LoVo (cell line): ENCODE data around the gene HOXD8.

Source experiments
- DNase-seq: peaks from one replicate; pipeline ENCODE4 v3.0.0-alpha.2; 2016; ENCODE audit warnings: low spot score

The HOXD8 gene

DNA sequence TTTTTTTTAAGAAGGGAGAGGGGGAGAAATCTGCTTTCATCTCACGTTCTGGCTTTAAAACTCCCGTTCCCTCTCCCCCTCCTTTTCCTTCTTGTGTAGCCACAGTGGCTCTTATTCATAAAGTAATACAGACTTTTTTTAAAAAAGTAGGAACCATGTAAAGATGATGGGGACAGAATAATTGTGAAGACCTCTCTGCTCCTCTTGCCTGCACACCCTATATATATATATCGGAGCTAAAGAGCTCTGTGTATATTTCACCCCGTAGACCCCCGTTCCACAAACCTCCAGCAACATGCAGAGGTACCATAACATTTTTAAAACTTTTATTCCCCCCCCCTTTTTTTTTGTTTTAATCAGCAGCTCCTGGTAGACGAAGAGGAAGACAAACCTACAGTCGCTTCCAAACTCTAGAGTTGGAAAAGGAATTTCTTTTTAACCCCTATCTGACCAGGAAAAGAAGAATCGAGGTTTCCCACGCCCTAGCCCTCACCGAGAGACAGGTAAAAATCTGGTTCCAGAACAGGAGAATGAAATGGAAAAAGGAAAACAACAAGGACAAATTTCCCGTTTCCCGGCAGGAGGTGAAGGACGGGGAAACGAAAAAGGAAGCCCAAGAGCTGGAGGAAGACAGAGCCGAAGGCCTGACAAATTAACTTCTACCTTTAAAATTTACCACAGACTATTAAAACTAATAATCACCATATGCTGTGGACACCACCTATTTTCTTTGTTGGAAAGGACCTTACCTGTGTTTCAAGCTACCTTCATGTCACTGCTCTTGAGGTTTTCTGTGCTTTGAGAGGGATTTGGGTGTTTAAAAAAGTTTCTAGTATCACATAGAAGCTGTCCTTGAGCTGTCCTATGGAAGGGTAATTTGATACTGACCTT, 1.7 kb downstream of the HOXD8 start:
- DNase-seq, result no peak

DNA sequence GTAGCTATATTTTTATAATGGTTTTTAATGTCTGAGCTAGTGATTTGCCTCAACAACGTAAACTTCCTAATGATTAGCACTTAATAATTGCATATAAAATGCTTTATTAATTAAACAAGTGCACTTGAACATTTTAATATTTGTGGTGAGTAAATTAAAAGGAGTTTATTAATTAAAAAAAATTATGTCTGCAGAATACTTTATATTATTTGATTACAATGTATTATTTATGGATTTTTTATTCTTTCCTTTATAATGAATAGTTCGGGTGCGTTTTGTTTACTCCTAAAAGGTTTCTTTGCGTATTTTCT, 2.3 kb downstream of the HOXD8 start:
- no peak for DNase-seq

DNA sequence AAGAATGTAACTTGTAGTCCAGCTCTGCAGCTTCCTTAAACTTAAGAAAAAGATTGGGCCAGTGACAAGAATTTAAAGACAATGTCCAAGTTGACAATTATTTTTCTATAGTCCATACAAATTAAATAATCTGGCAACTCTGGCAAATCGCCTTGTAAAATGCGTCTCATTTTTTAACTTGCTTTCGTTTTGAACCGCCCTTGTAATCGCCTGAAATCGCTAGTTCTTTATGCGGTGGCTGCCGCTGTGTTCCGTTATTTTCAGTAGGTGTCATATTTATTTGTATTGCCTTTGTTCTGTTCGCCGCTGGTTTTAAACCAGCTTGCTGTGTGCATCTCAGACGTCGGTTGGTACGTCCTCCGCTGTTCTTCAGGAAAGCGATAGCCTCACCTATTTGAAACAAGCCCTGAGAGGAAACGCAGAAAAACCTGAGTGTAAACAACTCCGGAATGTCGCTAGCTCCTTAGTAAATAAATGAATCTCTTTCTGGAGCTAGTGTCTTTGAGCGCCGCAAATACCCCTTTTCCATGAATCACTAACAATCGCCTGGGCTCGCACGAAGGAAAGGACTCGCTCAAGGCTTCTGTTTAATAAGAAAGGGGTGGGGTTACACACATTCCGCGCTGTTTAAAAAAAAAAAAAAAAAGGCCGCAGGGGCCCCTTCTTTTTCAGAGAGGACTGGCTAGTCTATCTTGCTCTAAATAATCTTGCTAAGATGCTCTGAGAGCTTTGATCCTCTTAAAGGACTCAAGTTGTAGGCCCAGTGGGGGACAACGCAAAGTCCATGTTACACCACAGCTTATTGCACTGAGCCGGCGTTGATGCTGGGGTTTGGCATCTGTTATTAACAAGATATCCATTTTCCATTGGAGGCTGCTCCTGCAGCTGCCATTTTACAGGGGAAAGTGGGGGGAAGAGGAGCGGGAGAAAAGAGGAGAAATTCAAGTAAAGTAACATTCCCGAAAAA, 3.0 kb downstream of the HOXD8 start:
- DNase-seq, result no peak

DNA sequence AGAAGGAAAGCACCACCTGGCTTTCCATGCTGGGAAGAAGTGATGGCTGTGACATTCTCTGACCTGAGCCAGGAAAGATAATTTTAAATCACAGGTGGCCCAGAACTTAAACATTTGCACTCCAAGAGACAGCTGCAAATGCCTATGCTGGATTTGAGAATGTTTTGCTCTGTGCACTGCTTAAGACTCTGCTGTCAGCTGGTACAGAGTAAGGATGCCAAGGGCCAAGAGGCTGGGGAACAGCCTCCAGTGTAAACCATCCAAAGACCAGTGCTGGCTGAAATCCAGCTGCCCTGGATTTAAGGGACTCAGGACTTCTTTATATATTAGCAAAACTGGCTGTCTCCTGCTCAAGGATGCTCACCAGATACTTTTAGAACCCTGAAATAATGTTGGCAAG, 3.9 kb downstream of the HOXD8 start:
- no peak for DNase-seq

- no peak for DNase-seq
Observed at GRCh38 chr2:176134035-176134434, 4.5 kb downstream of the HOXD8 start.

DNA sequence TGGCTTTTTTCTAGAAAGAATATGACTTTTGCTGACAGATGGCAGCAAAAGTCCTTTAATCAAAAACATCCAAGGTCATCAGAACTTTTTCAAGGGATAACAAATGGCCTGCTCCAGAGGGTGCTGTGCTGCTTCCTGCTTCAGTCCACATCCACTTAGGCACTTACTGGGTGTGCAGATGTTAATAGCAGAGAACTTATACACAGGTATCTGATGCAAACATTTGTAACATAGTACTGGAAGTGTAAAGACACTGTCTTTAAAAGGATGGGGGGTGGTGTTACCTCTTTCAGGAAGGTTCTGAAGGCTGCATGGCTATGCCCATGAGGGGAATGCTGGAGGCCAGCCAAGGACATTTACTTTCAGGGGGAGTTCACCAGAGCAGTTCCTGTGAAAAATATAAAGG, 5.5 kb downstream of the HOXD8 start:
- peak; percentile 50 for DNase-seq

DNA sequence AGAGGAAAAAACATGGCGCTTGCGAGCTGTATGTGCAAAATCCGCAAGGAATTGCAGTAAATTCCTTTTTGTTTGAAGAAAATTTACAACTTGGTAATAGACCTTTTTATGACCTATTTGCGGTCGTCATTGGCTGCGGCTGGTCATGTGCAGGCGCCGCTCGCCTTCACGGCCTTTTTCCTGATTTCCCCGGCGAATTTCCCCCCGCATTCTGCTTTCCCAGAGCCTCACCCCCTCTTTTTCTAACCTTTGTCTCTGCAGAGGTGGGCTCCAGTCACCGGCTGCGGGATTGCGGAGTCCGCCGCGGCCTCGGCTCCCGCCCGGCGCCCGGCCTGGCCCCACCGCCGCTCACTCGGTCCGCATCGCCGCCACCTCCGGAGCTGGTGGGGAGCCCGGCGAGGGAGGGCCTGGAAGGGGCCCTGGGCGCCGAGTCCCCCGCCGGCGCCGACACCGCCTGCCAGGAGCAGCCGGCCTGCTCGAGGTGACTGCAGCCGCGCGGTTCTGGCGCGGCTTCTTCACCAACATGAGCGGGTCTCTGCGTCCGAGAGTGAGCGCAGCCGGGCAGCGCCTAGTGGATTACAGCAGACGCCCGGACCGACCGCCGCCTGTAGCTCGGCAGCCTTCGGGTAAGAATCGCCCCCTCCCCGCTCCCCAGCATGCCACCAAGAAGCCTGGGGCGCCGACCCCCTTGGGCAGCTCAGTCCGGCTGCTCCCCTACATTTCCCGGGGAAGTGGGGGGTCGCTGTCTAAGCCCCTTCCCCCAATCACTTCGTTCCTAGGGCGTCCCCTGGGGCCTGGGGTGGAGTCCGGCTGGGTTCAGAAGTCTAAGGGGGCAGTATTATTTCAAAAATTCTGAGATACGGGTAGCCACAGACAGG, 7.1 kb downstream of the HOXD8 start:
- peak; percentile 69 for DNase-seq

GRCh38 chr2:176137252-176137580, 7.7 kb downstream of the HOXD8 start:
- no peak for DNase-seq

DNA sequence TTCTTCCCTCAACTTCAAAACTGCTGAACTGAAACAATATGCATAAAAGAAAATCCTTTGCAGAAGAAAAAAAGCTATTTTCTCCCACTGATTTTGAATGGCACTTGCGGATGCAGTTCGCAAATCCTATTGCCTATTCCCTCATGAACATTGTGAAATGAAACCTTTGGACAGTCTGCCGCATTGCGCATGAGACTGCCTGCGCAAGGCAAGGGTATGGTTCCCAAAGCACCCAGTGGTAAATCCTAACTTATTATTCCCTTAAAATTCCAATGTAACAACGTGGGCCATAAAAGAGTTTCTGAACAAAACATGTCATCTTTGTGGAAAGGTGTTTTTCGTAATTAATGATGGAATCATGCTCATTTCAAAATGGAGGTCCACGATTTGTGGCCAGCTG, 8.4 kb downstream of the HOXD8 start:
- DNase-seq, result no peak

- no peak for DNase-seq
Observed at GRCh38 chr2:176138526-176138922, 9.0 kb downstream of the HOXD8 start.

GRCh38 chr2:176138923-176139660, 9.6 kb downstream of the HOXD8 start:
- no peak for DNase-seq

GRCh38 chr2:176139661-176140512, 10.4 kb downstream of the HOXD8 start:
- no peak for DNase-seq

DNA sequence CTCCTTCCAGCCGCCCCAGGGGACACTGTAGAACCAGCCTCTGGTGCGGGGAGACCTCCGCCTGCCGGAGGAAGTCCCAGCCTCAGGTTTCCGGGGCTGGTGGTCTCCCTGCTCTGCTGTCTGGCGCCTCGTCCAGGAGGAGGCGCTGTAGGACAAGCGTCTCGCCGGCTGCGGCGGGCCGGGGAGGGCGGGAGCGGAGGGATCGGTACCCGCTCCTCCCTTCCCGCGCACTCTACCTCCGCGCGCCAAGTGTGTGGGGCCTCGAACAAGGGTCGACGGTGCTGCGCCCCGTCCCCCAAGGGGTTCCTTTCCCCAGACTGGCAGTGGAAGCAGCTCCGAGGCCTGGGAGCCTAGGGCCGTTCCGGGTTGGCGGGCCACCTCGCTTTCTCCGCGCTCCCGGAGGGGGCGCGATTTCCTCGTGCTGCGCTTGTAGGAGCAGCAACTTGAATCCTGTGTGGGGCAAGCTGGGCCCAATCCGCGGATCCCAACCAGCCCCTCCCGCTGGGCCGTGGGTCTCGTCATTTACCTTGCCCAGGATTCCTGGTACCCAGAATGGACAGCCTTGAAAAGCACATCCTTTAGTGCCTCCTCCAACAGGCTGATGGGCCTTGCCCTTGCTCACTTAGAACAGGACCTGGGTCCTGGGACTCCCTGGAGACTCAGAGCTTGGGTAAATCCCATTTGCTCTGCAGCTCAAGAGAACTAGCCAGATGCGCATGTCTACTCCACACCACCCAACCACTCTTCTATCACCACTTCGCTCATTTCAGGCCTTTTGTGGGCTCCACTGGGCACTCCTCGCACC, 11.2 kb downstream of the HOXD8 start:
- DNase-seq, result peak; percentile 54

GRCh38 chr2:176142281-176142680, 12.8 kb downstream of the HOXD8 start:
- no peak for DNase-seq

- no peak for DNase-seq
Observed at GRCh38 chr2:176145085-176145969, 15.8 kb downstream of the HOXD8 start.

DNA sequence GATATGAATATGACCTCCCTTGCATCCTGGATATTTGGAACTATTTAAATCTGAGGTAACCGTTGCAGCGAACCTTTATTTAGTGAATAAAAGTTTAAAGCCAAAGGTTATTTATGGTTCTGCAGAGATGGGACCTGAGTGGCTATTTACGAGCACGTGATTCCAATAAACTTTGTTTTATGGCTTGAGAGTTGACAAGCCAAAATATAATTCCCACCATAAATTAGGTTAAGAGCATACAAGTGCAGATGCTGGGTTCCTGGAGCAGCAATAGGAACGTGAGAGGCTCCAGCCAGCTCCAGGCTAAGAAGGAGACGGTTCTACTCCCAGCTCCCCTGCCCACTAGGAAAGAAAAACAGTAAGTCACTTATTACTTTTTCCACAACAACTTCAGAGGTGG, 16.6 kb downstream of the HOXD8 start:
- no peak for DNase-seq

DNA sequence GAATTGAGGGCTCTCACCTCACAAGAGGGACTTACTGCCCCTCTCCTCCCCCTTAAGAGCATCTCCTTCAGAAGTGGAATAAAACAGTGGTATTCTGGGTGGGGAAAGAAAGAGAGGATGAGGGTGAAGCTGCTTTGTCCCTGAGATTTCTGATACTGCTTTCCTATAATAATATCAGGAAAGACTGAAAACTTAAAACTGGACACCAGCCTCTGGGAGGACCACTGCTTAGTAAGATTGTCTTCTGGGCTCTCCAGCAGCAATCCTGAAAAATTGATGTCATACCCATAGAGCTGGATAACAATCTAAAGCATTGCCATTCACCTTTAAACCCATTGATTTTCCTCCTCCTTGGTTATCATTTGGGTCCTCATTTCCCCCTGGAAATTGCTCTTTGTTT, 17.1 kb downstream of the HOXD8 start:
- DNase-seq, result no peak

GRCh38 chr2:176147210-176147799, 17.8 kb downstream of the HOXD8 start:
- no peak for DNase-seq
